ENCODE results near the gene CEP85L. TPM values are rescaled to one million over a fixed set of nuclear protein-coding genes. Genes with fewer than 3 reads are reported as not detected.

The CEP85L gene
- total RNA-seq, 1 donor from 2014 or later = 19.3 TPM

DNA sequence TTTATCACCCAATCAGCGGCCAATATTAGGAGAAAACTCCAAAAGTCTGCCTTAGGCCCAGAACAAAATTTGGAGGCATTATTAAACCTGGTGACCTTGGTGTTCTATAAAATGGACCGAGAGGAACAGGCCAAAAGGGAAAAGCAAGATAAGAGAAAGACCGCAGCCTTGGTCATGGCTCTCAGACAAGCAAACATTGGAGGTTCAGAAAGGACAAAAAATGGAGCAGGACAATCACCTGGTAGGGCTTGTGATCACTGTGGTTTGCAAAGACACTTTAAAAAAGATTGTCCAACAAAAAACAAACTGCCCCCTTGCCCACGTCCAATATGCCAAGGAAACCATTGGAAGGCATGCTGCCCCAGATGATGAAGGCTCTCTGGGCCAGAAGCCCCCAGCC is 31.2 kb downstream of the CEP85L start:
- H3K79me2 ChIP-seq (ENCODE audit: insufficient read depth, low read length) = peaks cover 96% of the 10 kb centered on the region
- H3K9ac ChIP-seq (ENCODE audit: low read length) = no peak overlapping the region
- no peaks in the 10 kb centered on the region for H3K4me1 ChIP-seq (ENCODE audit: insufficient read depth, low read length)
- peaks cover 5% of the 10 kb centered on the region for H3K9me3 Mint-ChIP-seq (ENCODE audit: unreplicated experiment)
- H4K20me1 ChIP-seq (ENCODE audit: insufficient read depth, low read length) = peaks cover 91% of the 10 kb centered on the region
- H3K27me3 Mint-ChIP-seq (ENCODE audit: low read depth, unreplicated experiment) = no peaks in the 10 kb centered on the region
- H3K4me3 Mint-ChIP-seq (ENCODE audit: unreplicated experiment) = no peak overlapping the region
- no peak overlapping the region for H3K4me3 ChIP-seq (ENCODE audit: insufficient read depth, low read depth, low read length)
- no peaks in the 10 kb centered on the region for H3K27me3 ChIP-seq (ENCODE audit: insufficient read depth, low read length)
- no peaks in the 10 kb centered on the region for H3K9me3 ChIP-seq (ENCODE audit: insufficient read depth, low read depth, low read length)
- H3K4me2 ChIP-seq (ENCODE audit: low read length) = no peak overlapping the region
- no peak overlapping the region for H2AFZ ChIP-seq (ENCODE audit: low read depth, low read length)
- H3K27ac ChIP-seq (ENCODE audit: low read depth, low read length) = no peak overlapping the region
- DNase-seq (ENCODE audit: low read depth) = no peak
- no peaks in the 10 kb centered on the region for H3K36me3 ChIP-seq (ENCODE audit: insufficient read depth, low read length)
- no peak for FAIRE-seq
- TF ChIP-seq, protein P1, sequence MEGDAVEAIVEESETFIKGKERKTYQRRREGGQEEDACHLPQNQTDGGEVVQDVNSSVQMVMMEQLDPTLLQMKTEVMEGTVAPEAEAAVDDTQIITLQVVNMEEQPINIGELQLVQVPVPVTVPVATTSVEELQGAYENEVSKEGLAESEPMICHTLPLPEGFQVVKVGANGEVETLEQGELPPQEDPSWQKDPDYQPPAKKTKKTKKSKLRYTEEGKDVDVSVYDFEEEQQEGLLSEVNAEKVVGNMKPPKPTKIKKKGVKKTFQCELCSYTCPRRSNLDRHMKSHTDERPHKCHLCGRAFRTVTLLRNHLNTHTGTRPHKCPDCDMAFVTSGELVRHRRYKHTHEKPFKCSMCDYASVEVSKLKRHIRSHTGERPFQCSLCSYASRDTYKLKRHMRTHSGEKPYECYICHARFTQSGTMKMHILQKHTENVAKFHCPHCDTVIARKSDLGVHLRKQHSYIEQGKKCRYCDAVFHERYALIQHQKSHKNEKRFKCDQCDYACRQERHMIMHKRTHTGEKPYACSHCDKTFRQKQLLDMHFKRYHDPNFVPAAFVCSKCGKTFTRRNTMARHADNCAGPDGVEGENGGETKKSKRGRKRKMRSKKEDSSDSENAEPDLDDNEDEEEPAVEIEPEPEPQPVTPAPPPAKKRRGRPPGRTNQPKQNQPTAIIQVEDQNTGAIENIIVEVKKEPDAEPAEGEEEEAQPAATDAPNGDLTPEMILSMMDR (IDR thresholded peaks at IDR 0.05; ENCODE audit: insufficient read depth, low read depth, low read length) = no peak
- TF ChIP-seq EZH2 (IDR thresholded peaks at IDR 0.05; ENCODE audit: insufficient read depth, low read length) = no peak
- peaks cover 3% of the 10 kb centered on the region for H3K4me1 Mint-ChIP-seq (ENCODE audit: low read depth, unreplicated experiment)
- no peak overlapping the region for H3K27ac Mint-ChIP-seq (ENCODE audit: unreplicated experiment)
- H3K36me3 Mint-ChIP-seq (ENCODE audit: low read depth, unreplicated experiment) = peaks cover 12% of the 10 kb centered on the region

DNA sequence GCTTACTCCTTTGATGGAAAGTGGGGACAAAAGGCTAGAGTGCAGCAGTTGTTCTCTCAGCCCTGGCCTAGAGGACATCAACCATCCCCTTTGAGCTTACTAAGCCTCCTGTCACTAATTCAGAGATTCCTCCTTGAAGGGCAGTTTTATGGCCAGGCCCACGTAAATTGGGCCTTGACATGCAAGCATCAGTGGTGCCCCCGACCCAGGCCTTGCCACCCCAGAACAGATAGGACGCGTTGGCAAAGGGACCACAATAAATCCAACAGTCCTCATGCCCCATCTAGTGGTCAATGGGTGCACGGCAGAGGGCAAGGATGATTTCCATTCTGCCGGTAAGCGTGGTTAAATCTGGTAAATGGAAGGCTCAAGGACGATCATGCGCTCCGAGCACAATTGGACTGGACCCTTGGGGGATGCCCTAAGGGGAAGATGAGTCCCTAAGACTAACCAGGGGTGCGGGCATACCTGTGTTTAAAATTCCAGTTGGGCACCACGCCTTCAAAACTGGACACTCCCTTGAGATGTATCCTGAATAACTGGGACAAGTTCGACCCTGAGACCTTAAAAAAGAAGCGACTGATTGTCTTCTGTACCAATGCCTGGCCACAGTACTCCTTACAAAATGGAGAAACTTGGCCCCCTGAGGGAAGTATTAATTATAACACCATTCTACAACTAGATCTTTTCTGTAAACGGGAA is 32.6 kb downstream of the CEP85L start:
- FAIRE-seq = no peak
- H3K27ac Mint-ChIP-seq (ENCODE audit: unreplicated experiment) = no peak overlapping the region
- H3K27ac ChIP-seq (ENCODE audit: low read depth, low read length) = no peak overlapping the region
- peak; percentile 8 for DNase-seq (ENCODE audit: low read depth)
- no peak overlapping the region for H3K4me2 ChIP-seq (ENCODE audit: low read length)
- H3K9me3 Mint-ChIP-seq (ENCODE audit: unreplicated experiment) = no peaks in the 10 kb centered on the region
- H3K9me3 ChIP-seq (ENCODE audit: insufficient read depth, low read depth, low read length) = no peaks in the 10 kb centered on the region
- TF ChIP-seq, protein P1 (IDR thresholded peaks at IDR 0.05; ENCODE audit: insufficient read depth, low read depth, low read length) = peak; percentile 77
- no peak for TF ChIP-seq EZH2 (IDR thresholded peaks at IDR 0.05; ENCODE audit: insufficient read depth, low read length)
- H3K79me2 ChIP-seq (ENCODE audit: insufficient read depth, low read length) = peaks cover 95% of the 10 kb centered on the region
- no peaks in the 10 kb centered on the region for H3K27me3 Mint-ChIP-seq (ENCODE audit: low read depth, unreplicated experiment)
- no peak overlapping the region for H2AFZ ChIP-seq (ENCODE audit: low read depth, low read length)
- no peaks in the 10 kb centered on the region for H3K27me3 ChIP-seq (ENCODE audit: insufficient read depth, low read length)
- H3K36me3 ChIP-seq (ENCODE audit: insufficient read depth, low read length) = no peaks in the 10 kb centered on the region
- peaks cover 85% of the 10 kb centered on the region for H4K20me1 ChIP-seq (ENCODE audit: insufficient read depth, low read length)
- no peak overlapping the region for H3K4me3 Mint-ChIP-seq (ENCODE audit: unreplicated experiment)
- H3K4me1 ChIP-seq (ENCODE audit: insufficient read depth, low read length) = no peaks in the 10 kb centered on the region
- peaks cover 9% of the 10 kb centered on the region for H3K36me3 Mint-ChIP-seq (ENCODE audit: low read depth, unreplicated experiment)
- peaks cover 3% of the 10 kb centered on the region for H3K4me1 Mint-ChIP-seq (ENCODE audit: low read depth, unreplicated experiment)
- no peak overlapping the region for H3K4me3 ChIP-seq (ENCODE audit: insufficient read depth, low read depth, low read length)
- H3K9ac ChIP-seq (ENCODE audit: low read length) = no peak overlapping the region

DNA sequence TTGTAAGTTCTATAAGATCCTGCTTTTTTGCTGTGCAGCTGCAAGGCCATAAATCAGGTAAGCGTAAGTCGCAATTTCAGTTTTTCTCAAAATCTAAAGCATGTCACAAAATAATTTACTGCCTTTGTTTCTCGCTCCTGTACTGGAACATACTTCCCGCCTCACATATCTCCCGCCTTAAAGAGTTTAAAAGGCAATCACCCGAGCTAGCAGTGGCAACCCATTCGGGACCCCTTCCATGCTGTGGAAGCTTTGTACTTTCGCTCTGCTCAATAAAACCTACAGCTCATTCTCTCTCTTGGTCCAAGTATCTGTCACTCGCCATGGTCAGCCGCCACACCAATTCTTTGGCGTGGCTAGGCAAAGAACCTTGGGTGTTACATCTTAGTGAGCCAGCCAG is 34.0 kb downstream of the CEP85L start:
- H3K79me2 ChIP-seq (ENCODE audit: insufficient read depth, low read length) = peaks cover 95% of the 10 kb centered on the region
- FAIRE-seq (no peak), DNase-seq (ENCODE audit: low read depth) (no peak)
- Mint-ChIP-seq H3K36me3 (ENCODE audit: low read depth, unreplicated experiment) (peaks cover 6% of the 10 kb centered on the region), H3K9me3 (ENCODE audit: unreplicated experiment) (no peaks in the 10 kb centered on the region), H3K4me1 (ENCODE audit: low read depth, unreplicated experiment) (peaks cover 3% of the 10 kb centered on the region), H3K27ac (ENCODE audit: unreplicated experiment) (no peak overlapping the region), H3K4me3 (ENCODE audit: unreplicated experiment) (no peak overlapping the region), H3K27me3 (ENCODE audit: low read depth, unreplicated experiment) (no peaks in the 10 kb centered on the region)
- peaks cover 72% of the 10 kb centered on the region for H4K20me1 ChIP-seq (ENCODE audit: insufficient read depth, low read length)
- no peak overlapping the region for H3K27ac ChIP-seq (ENCODE audit: low read depth, low read length)
- no peak overlapping the region for H3K4me3 ChIP-seq (ENCODE audit: insufficient read depth, low read depth, low read length)
- no peak overlapping the region for H2AFZ ChIP-seq (ENCODE audit: low read depth, low read length)
- H3K4me2 ChIP-seq (ENCODE audit: low read length) = no peak overlapping the region
- H3K9me3 ChIP-seq (ENCODE audit: insufficient read depth, low read depth, low read length) = no peaks in the 10 kb centered on the region
- H3K36me3 ChIP-seq (ENCODE audit: insufficient read depth, low read length) = no peaks in the 10 kb centered on the region
- H3K27me3 ChIP-seq (ENCODE audit: insufficient read depth, low read length) = no peaks in the 10 kb centered on the region
- H3K4me1 ChIP-seq (ENCODE audit: insufficient read depth, low read length) = no peaks in the 10 kb centered on the region
- H3K9ac ChIP-seq (ENCODE audit: low read length) = no peak overlapping the region
- no peak for TF ChIP-seq EZH2 (IDR thresholded peaks at IDR 0.05; ENCODE audit: insufficient read depth, low read length)
- TF ChIP-seq, protein P1 (IDR thresholded peaks at IDR 0.05; ENCODE audit: insufficient read depth, low read depth, low read length) = no peak
